Lung (tissue), 12 donors: ENCODE measurements around the gene POU2F2. TPM values are rescaled to one million over a fixed set of nuclear protein-coding genes. Genes with fewer than 3 reads are reported as not detected.

Experiments used
- ATAC-seq: fragments of 200-7000 bp; cut with Tn5 transposase; one replicate; pipeline ENCODE4 v1.9.1; 2020; ENCODE audit warnings: moderate number of reproducible peaks; ENCODE audit not compliant: insufficient read depth, low FRiP score
- DNase-seq, 3 donors: peaks; one replicate each; pipeline ENCODE4 v3.0.0-alpha.2; 2013 to 2017
- H3K27ac ChIP-seq, 2 donors: one replicate each; pipeline ENCODE4 v1.5.1; 2013; ENCODE audit warnings: mild to moderate bottlenecking in 2 of 2, moderate library complexity in 2 of 2, control low read depth in 1 of 2, inconsistent platforms in 1 of 2, low read depth in 1 of 2, low read length in 1 of 2
- H3K27me3 ChIP-seq, 3 donors: one replicate each; pipeline ENCODE4 v1.5.1; 2013; ENCODE audit warnings: low read length in 2 of 3; ENCODE audit not compliant: control insufficient read depth in 3 of 3, insufficient read depth in 3 of 3
- H3K36me3 ChIP-seq, 4 donors: one replicate each; pipeline ENCODE4 v1.5.1; 2013; ENCODE audit warnings: low read length in 4 of 4, mild to moderate bottlenecking in 1 of 4, moderate library complexity in 1 of 4; ENCODE audit not compliant: control insufficient read depth in 4 of 4, insufficient read depth in 4 of 4
- H3K4me1 ChIP-seq, 5 donors: one replicate each; pipeline ENCODE4 v1.5.1; 2013; ENCODE audit warnings: low read length in 5 of 5, mild to moderate bottlenecking in 2 of 5, moderate library complexity in 1 of 5; ENCODE audit not compliant: control insufficient read depth in 5 of 5, insufficient read depth in 5 of 5
- H3K4me3 ChIP-seq: one replicate; pipeline ENCODE4 v1.5.1; 2013; ENCODE audit warnings: mild to moderate bottlenecking, control low read depth, moderate library complexity
- H3K9ac ChIP-seq, 2 donors: one replicate each; pipeline ENCODE4 v1.5.1; 2013; ENCODE audit warnings: low read length in 2 of 2, control low read depth in 1 of 2; ENCODE audit not compliant: insufficient read depth in 1 of 2
- H3K9me3 ChIP-seq, 4 donors: one replicate each; pipeline ENCODE4 v1.5.1; 2013; ENCODE audit warnings: low read length in 3 of 4, mild to moderate bottlenecking in 1 of 4, moderate library complexity in 1 of 4; ENCODE audit not compliant: control insufficient read depth in 4 of 4, insufficient read depth in 3 of 4
- CTCF ChIP-seq: IDR thresholded peaks from 2 replicates; pipeline ENCODE4 v1.5.1; 2012; ENCODE audit warnings: mild to moderate bottlenecking; ENCODE audit errors: control extremely low read depth, extremely low read depth
- WGBS, 2 donors: extraction: QIAGEN DNeasy Blood & Tissue Kit; methylation state at CpG; one replicate each; pipeline ENCODE4 v1.1.7; 2013; 5-methylcytosine and 5-hydroxymethylcytosine counted together
- polyA plus RNA-seq, 2 donors: library from polyadenylated mRNA; stranded (reverse); fragments of 200-250 nt; gene quantifications; one replicate each; pipeline ENCODE4 v1.2.1, GENCODE V29; 2013
- total RNA-seq, 2 donors: library from RNA; depleted of rRNA in 1 of 2; stranded (reverse); fragments of >200 nt in 1 of 2; gene quantifications; one replicate each; pipeline ENCODE4 v1.2.1, GENCODE V29; 2014 to 2021
- donor health status: control.
- donor health status: control.
- donor health status: Bipolar disorder and iron deficiency.
- donor health status: healthy.
- donor health status: DM: yes; HTN: yes; CAD: no.

Gene POU2F2
- total and polyA plus RNA-seq, 4 donors = 1.9 to 11.9 (median 5.4) TPM

GRCh38 chr19:42154471-42155323, 22.5 kb upstream of the POU2F2 start:
- H3K27me3 ChIP-seq = peaks cover 0 to 48% (median 23%) of the 10 kb centered on the region in 3 donors
- H3K4me1 ChIP-seq = no peaks in the 10 kb centered on the region
- no peak for ATAC-seq
- no peak for DNase-seq
- no peak overlapping the region for H3K27ac ChIP-seq
- WGBS, 2 donors = 42 to 45% methylated on average over 15 of the region's 15 CpGs
- H3K36me3 ChIP-seq = no peaks in the 10 kb centered on the region
- H3K9me3 ChIP-seq = peaks cover 0 to 3% (median 0%) of the 10 kb centered on the region in 4 donors
- H3K9ac ChIP-seq = no peak overlapping the region
- TF ChIP-seq CTCF = no peak
- H3K4me3 ChIP-seq = no peak overlapping the region

- Histone ChIP-seq H3K9me3 (peaks cover 0 to 3% (median 0%) of the 10 kb centered on the region in 4 donors), H3K9ac (no peak overlapping the region), H3K36me3 (no peaks in the 10 kb centered on the region), H3K27ac (no peak overlapping the region), H3K4me3 (no peak overlapping the region), H3K4me1 (no peaks in the 10 kb centered on the region), H3K27me3 (peaks cover 0 to 53% (median 23%) of the 10 kb centered on the region in 3 donors)
- ATAC-seq (no peak), DNase-seq (no peak)
- WGBS, 2 donors = 57 to 68% methylated on average over 20 of the region's 20 CpGs
- no peak for TF ChIP-seq CTCF
These were observed 21.6 kb upstream of the POU2F2 start for GRCh38 chr19:42153672-42154433.

GRCh38 chr19:42152910-42153671, 20.8 kb upstream of the POU2F2 start:
- peaks cover 0 to 56% (median 19%) of the 10 kb centered on the region in 3 donors for H3K27me3 ChIP-seq
- no peak for ATAC-seq
- no peak for TF ChIP-seq CTCF
- H3K27ac ChIP-seq = no peak overlapping the region
- WGBS, 2 donors = 90 to 96% methylated on average over 25 of the region's 25 CpGs
- no peak for DNase-seq
- no peak overlapping the region for H3K9ac ChIP-seq
- H3K36me3 ChIP-seq = no peaks in the 10 kb centered on the region
- no peaks in the 10 kb centered on the region for H3K4me1 ChIP-seq
- no peak overlapping the region for H3K4me3 ChIP-seq
- H3K9me3 ChIP-seq = peaks cover 0 to 3% (median 0%) of the 10 kb centered on the region in 4 donors
